ENCODE data around the gene LRRC74A.

GRCh38 chr14:76868454-76869170, 42.4 kb downstream of the LRRC74A start:
- TF ChIP-seq POLR2A (IDR thresholded peaks at IDR 0.05; ENCODE audit: low read depth, low read length): no peak
- TF ChIP-seq SMC3 (IDR thresholded peaks at IDR 0.05; ENCODE audit: low read depth, low read length): no peak
- no peak for TF ChIP-seq CTCF (conservative IDR thresholded peaks at IDR 0.05; ENCODE audit: low read depth, low read length)
- no peak for TF ChIP-seq CHD1 (IDR thresholded peaks at IDR 0.05; ENCODE audit: low read depth, low read length)
- no peak for TF ChIP-seq NFE2L2 (IDR thresholded peaks at IDR 0.05; ENCODE audit: low read depth, low read length)
- TF ChIP-seq MAZ (IDR thresholded peaks at IDR 0.05; ENCODE audit: borderline replicate concordance, low read depth, low read length): no peak
- no peak for TF ChIP-seq ELK1 (IDR thresholded peaks at IDR 0.05; ENCODE audit: borderline replicate concordance, low read depth, low read length)
- TF ChIP-seq RAD21 (IDR thresholded peaks at IDR 0.05; ENCODE audit: low read length): no peak
- no peak for TF ChIP-seq USF2 (IDR thresholded peaks at IDR 0.05; ENCODE audit: low read depth, low read length)
- no peak for TF ChIP-seq FOS (IDR thresholded peaks at IDR 0.05; ENCODE audit: low read depth, low read length)

Measured in IMR-90 (cell line).